HG03565 (cell line): Measurements from ENCODE around the gene MEGF10.

Source experiments
- ATAC-seq: cut with Tn5 transposase; IDR thresholded peaks from one replicate; pipeline ENCODE4 v1.9.1; 2021; ENCODE audit warnings: mild to moderate bottlenecking, moderate library complexity; ENCODE audit not compliant: unreplicated experiment

MEGF10 gene

GRCh38 chr5:127324756-127325155, 34.2 kb downstream of the MEGF10 start:
- ATAC-seq: no peak

GRCh38 chr5:127326431-127326830, 35.8 kb downstream of the MEGF10 start:
- no peak for ATAC-seq

- no peak for ATAC-seq
These were observed 36.6 kb downstream of the MEGF10 start for GRCh38 chr5:127326976-127327755.

GRCh38 chr5:127330116-127330515, 39.5 kb downstream of the MEGF10 start:
- ATAC-seq: no peak

- no peak for ATAC-seq
These were observed 41.5 kb downstream of the MEGF10 start for GRCh38 chr5:127331890-127332649.

GRCh38 chr5:127333483-127333882, 42.9 kb downstream of the MEGF10 start:
- ATAC-seq: no peak

- no peak for ATAC-seq
These were observed 44.8 kb downstream of the MEGF10 start for GRCh38 chr5:127335381-127335780.

GRCh38 chr5:127337876-127338275, 47.3 kb downstream of the MEGF10 start:
- ATAC-seq: no peak

- no peak for ATAC-seq
These were observed 47.9 kb downstream of the MEGF10 start for GRCh38 chr5:127338501-127338900.

GRCh38 chr5:127340606-127341005, 50.0 kb downstream of the MEGF10 start:
- no peak for ATAC-seq

- no peak for ATAC-seq
These were observed 51.8 kb downstream of the MEGF10 start for GRCh38 chr5:127342364-127342763.

GRCh38 chr5:127343313-127343712, 52.7 kb downstream of the MEGF10 start:
- no peak for ATAC-seq

- no peak for ATAC-seq
These were observed 53.3 kb downstream of the MEGF10 start for GRCh38 chr5:127343866-127344265.

- no peak for ATAC-seq
These were observed 54.3 kb downstream of the MEGF10 start for GRCh38 chr5:127344931-127345330.

- ATAC-seq: no peak
These were observed 60.8 kb downstream of the MEGF10 start for GRCh38 chr5:127351418-127351817.

GRCh38 chr5:127352068-127352467, 61.5 kb downstream of the MEGF10 start:
- no peak for ATAC-seq

GRCh38 chr5:127353327-127353726, 62.7 kb downstream of the MEGF10 start:
- ATAC-seq: no peak

- no peak for ATAC-seq
These were observed 63.2 kb downstream of the MEGF10 start for GRCh38 chr5:127353796-127354195.

GRCh38 chr5:127355337-127355736, 64.7 kb downstream of the MEGF10 start:
- ATAC-seq: no peak

- ATAC-seq: no peak
These were observed 67.7 kb downstream of the MEGF10 start for GRCh38 chr5:127358284-127358683.

GRCh38 chr5:127358740-127359139, 68.1 kb downstream of the MEGF10 start:
- no peak for ATAC-seq

- ATAC-seq: no peak
These were observed 68.9 kb downstream of the MEGF10 start for GRCh38 chr5:127359502-127359901.
